IPS-18a (cell line): ENCODE data around the gene GALNT11.
"Not testable (repeated sequence)": the region's sequence is repeated elsewhere in the genome, so short reads cannot be mapped to it uniquely, and the experiment has no call there.

ENCODE experiments used
- H3K27ac ChIP-seq: one replicate; pipeline ENCODE4 v1.5.1; 2013; ENCODE audit warnings: low read length
- H3K27me3 ChIP-seq: one replicate; pipeline ENCODE4 v1.6.1; 2013; ENCODE audit warnings: mild to moderate bottlenecking, low read length; ENCODE audit not compliant: control insufficient read depth, insufficient read depth
- H3K36me3 ChIP-seq: one replicate; pipeline ENCODE4 v1.6.1; 2013; ENCODE audit warnings: low read depth, low read length; ENCODE audit not compliant: control insufficient read depth
- H3K4me1 ChIP-seq: one replicate; pipeline ENCODE4 v1.6.1; 2013; ENCODE audit warnings: low read depth, low read length; ENCODE audit not compliant: control insufficient read depth
- H3K4me3 ChIP-seq: one replicate; pipeline ENCODE4 v1.5.1; 2013; ENCODE audit warnings: low read length
- H3K9ac ChIP-seq: one replicate; pipeline ENCODE4 v1.6.1; 2013; ENCODE audit warnings: mild to moderate bottlenecking, low read length, moderate library complexity
- H3K9me3 ChIP-seq: one replicate; pipeline ENCODE4 v1.6.1; 2013; ENCODE audit warnings: low read depth, low read length; ENCODE audit not compliant: control insufficient read depth

Gene GALNT11

DNA sequence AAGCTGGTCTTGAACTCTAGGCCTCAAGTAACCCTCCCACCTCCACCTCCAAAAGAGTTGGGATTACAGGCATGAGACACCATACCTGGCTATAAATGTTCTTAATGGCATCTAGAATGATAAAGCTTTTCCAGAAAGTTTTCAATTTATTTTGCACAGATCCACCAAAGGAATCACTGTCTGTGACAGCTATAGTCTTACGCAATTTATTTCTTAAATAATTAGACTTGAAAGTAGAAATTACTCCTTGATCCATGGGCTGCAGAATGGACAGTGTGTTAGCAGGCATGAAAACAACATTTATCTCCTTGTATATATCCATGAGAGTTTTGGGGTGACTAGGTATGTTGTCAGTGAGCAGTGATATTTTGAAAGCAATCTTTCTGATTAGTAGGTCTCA is 33.8 kb downstream of the GALNT11 start:
- no peak overlapping the region for H3K27ac ChIP-seq
- no peak overlapping the region for H3K9ac ChIP-seq
- no peaks in the 10 kb centered on the region for H3K9me3 ChIP-seq
- H3K27me3 ChIP-seq = no peaks in the 10 kb centered on the region
- peaks cover 15% of the 10 kb centered on the region for H3K4me1 ChIP-seq
- H3K36me3 ChIP-seq = no peaks in the 10 kb centered on the region
- H3K4me3 ChIP-seq = no peak overlapping the region

GRCh38 chr7:152061086-152061485 is 35.6 kb downstream of the GALNT11 start:
- H3K4me1 ChIP-seq = peaks cover 12% of the 10 kb centered on the region
- H3K9ac ChIP-seq, H3K4me3 ChIP-seq, H3K36me3 ChIP-seq, H3K27me3 ChIP-seq, H3K27ac ChIP-seq, H3K9me3 ChIP-seq: not testable (repeated sequence)

DNA sequence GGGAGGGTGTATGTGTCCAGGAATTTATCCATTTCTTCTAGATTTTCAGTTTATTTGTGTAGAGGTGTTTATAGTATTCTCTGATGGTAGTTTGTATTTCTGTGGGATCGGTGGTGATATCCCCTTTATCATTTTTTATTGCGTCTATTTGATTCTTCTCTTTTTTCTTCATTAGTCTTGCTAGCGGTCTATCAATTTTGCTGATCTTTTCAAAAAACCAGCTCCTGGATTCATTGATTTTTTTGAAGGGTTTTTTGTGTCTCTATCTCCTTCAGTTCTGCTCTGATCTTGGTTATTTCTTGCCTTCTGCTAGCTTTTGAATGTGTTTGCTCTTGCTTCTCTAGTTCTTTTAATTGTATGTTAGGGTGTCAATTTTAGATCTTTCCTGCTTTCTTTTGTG is 37.7 kb downstream of the GALNT11 start:
- H3K27me3 ChIP-seq, H3K4me1 ChIP-seq, H3K36me3 ChIP-seq, H3K27ac ChIP-seq, H3K9ac ChIP-seq, H3K9me3 ChIP-seq, H3K4me3 ChIP-seq: not testable (repeated sequence)

GRCh38 chr7:152063821-152064220 is 38.3 kb downstream of the GALNT11 start:
- not testable (repeated sequence) for H3K9ac ChIP-seq, H3K36me3 ChIP-seq, H3K27me3 ChIP-seq, H3K4me3 ChIP-seq, H3K4me1 ChIP-seq, H3K9me3 ChIP-seq, H3K27ac ChIP-seq

GRCh38 chr7:152065800-152066344 is 40.4 kb downstream of the GALNT11 start:
- not testable (repeated sequence) for H3K4me3 ChIP-seq, H3K9ac ChIP-seq, H3K4me1 ChIP-seq

GRCh38 chr7:152072421-152072820 is 46.9 kb downstream of the GALNT11 start:
- no peak overlapping the region for H3K27ac ChIP-seq

More at GRCh38 chr7:152065800-152066344, 40.4 kb downstream of the GALNT11 start:
- not testable (repeated sequence) for H3K36me3 ChIP-seq, H3K27ac ChIP-seq, H3K9me3 ChIP-seq, H3K27me3 ChIP-seq

GRCh38 chr7:152073352-152073751 is 47.9 kb downstream of the GALNT11 start:
- Histone ChIP-seq H3K4me1 (peaks cover 17% of the 10 kb centered on the region), H3K9me3 (no peaks in the 10 kb centered on the region), H3K9ac (no peak overlapping the region), H3K27ac (no peak overlapping the region), H3K27me3 (no peaks in the 10 kb centered on the region), H3K4me3 (no peak overlapping the region), H3K36me3 (no peaks in the 10 kb centered on the region)

More at GRCh38 chr7:152072421-152072820, 46.9 kb downstream of the GALNT11 start:
- no peaks in the 10 kb centered on the region for H3K27me3 ChIP-seq
- no peak overlapping the region for H3K9ac ChIP-seq
- H3K36me3 ChIP-seq = no peaks in the 10 kb centered on the region
- peaks cover 16% of the 10 kb centered on the region for H3K4me1 ChIP-seq
- no peaks in the 10 kb centered on the region for H3K9me3 ChIP-seq
- no peak overlapping the region for H3K4me3 ChIP-seq

DNA sequence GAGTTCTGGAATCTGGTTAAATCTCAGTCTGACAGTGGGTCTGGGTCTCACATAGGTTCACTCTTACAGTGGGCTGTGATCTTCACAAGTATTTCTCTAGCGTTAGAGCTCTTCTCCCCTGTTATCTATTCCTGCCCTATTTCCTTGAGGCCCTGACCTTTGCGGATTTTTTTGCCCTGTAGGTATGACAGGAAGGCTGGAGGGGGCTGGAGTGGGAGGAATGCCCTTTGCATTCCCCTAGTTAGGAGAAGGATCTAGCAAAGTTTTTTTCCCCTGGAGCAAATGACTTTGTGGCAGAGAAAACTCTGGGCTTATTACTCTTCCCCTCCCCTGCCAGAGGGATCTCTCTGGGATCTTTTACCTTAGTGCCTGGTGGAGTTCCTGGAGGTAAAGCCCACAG is 49.2 kb downstream of the GALNT11 start:
- H3K4me3 ChIP-seq = no peak overlapping the region
- H3K27ac ChIP-seq = peak overlapping the region; percentile 56
- peaks cover 21% of the 10 kb centered on the region for H3K4me1 ChIP-seq
- H3K27me3 ChIP-seq = no peaks in the 10 kb centered on the region
- H3K9me3 ChIP-seq = no peaks in the 10 kb centered on the region
- H3K36me3 ChIP-seq = no peaks in the 10 kb centered on the region
- peak overlapping the region; percentile 7 for H3K9ac ChIP-seq

DNA sequence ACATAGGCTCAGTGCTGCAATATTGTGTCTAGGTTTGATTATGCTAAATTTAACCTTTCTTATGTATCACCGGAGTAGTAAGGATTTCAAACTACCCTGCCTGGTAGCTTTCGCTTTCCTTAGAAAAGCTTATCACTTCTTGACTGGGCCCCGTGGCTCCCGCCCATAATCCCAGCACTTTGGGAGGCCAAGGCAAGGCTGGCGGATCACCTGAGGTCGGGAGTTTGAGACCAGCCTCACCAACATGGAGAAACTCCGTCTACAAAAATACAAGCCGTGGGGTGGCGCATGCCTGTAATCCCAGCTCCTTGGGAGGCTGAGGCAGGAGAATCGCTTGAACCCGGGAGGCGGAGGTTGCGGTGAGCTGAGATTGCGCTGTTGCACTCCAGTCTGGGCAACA is 49.9 kb downstream of the GALNT11 start:
- not testable (repeated sequence) for H3K27me3 ChIP-seq, H3K4me3 ChIP-seq, H3K9me3 ChIP-seq, H3K27ac ChIP-seq, H3K36me3 ChIP-seq
- Histone ChIP-seq H3K9ac (peak overlapping the region; percentile 7), H3K4me1 (peaks cover 21% of the 10 kb centered on the region)

- Histone ChIP-seq H3K4me1 (peaks cover 25% of the 10 kb centered on the region), H3K4me3 (no peak overlapping the region), H3K9me3 (no peaks in the 10 kb centered on the region), H3K9ac (no peak overlapping the region), H3K27me3 (no peaks in the 10 kb centered on the region), H3K36me3 (no peaks in the 10 kb centered on the region), H3K27ac (no peak overlapping the region)
Measured at GRCh38 chr7:152076324-152076821, 50.9 kb downstream of the GALNT11 start.

- H3K9me3 ChIP-seq = no peaks in the 10 kb centered on the region
- H3K36me3 ChIP-seq = no peaks in the 10 kb centered on the region
- H3K9ac ChIP-seq = no peak overlapping the region
- H3K27ac ChIP-seq = no peak overlapping the region
- H3K27me3 ChIP-seq = no peaks in the 10 kb centered on the region
- no peak overlapping the region for H3K4me3 ChIP-seq
- peaks cover 28% of the 10 kb centered on the region for H3K4me1 ChIP-seq
Measured at GRCh38 chr7:152076940-152077933, 51.8 kb downstream of the GALNT11 start.
